Neuronal stem cell (in vitro differentiated cells): ENCODE data around the gene ADGRV1.
"Not testable (repeated sequence)": the region's sequence is repeated elsewhere in the genome, so short reads cannot be mapped to it uniquely, and the experiment has no call there.

ENCODE experiments used
- DNase-seq: peaks from one replicate; pipeline ENCODE4 v3.0.0-alpha.2; 2013; ENCODE audit warnings: low spot score
- H2AFZ ChIP-seq: one replicate; pipeline ENCODE4 v1.6.1; 2013; ENCODE audit warnings: mild to moderate bottlenecking, low read length, inconsistent platforms
- H2AK5ac ChIP-seq: 2 replicates; pipeline ENCODE4 v1.6.1; 2013; ENCODE audit warnings: low read depth, mild to moderate bottlenecking, inconsistent platforms, low read length, moderate library complexity, mixed read lengths
- H2BK120ac ChIP-seq: 2 replicates; pipeline ENCODE4 v1.6.1; 2013; ENCODE audit warnings: low read depth, mild to moderate bottlenecking, inconsistent platforms, low read length, moderate library complexity, mixed read lengths
- H2BK12ac ChIP-seq: one replicate; pipeline ENCODE4 v1.6.1; 2013; ENCODE audit warnings: low read length, inconsistent platforms
- H2BK15ac ChIP-seq: 2 replicates; pipeline ENCODE4 v1.6.1; 2013; ENCODE audit warnings: mild to moderate bottlenecking, low read length, inconsistent platforms, mixed read lengths
- H2BK5ac ChIP-seq: one replicate; pipeline ENCODE4 v1.6.1; 2013; ENCODE audit warnings: inconsistent platforms, mild to moderate bottlenecking, low read length, moderate library complexity
- H3K14ac ChIP-seq: one replicate; pipeline ENCODE4 v1.6.1; 2013; ENCODE audit warnings: low read length, inconsistent platforms
- H3K18ac ChIP-seq: 2 replicates; pipeline ENCODE4 v1.6.1; 2013; ENCODE audit warnings: low read length, inconsistent platforms
- H3K23ac ChIP-seq: 2 replicates; pipeline ENCODE4 v1.6.1; 2013; ENCODE audit warnings: low read depth, mild to moderate bottlenecking, mixed read lengths, low read length, inconsistent platforms; ENCODE audit not compliant: poor library complexity
- H3K27ac ChIP-seq: replicated peaks from 3 replicates; pipeline ENCODE4 v1.5.1; 2013; ENCODE audit warnings: low read length, inconsistent platforms
- H3K27me3 ChIP-seq, 3 experiments: 2 replicates each; pipeline ENCODE4 v1.6.1; 2013; ENCODE audit warnings: low read length in 3 of 3, mild to moderate bottlenecking in 2 of 3, inconsistent platforms in 1 of 3, low read depth in 1 of 3, mixed read lengths in 1 of 3, moderate library complexity in 1 of 3; ENCODE audit not compliant: control insufficient read depth in 3 of 3, insufficient read depth in 3 of 3
- H3K36me3 ChIP-seq, 2 donors: replicated peaks in 1 of 2; 2 replicates each; pipeline ENCODE4 v1.6.1; 2013; ENCODE audit warnings: low read length in 2 of 2; ENCODE audit not compliant: control insufficient read depth in 2 of 2, insufficient read depth in 2 of 2
- H3K4ac ChIP-seq: 2 replicates; pipeline ENCODE4 v1.6.1; 2013; ENCODE audit warnings: inconsistent platforms, mild to moderate bottlenecking, low read length, moderate library complexity
- H3K4me1 ChIP-seq, 2 donors: 1 replicate in 1 of 2; 2 replicates in 1 of 2; pipeline ENCODE4 v1.6.1; 2013; ENCODE audit warnings: low read length in 2 of 2, low read depth in 1 of 2; ENCODE audit not compliant: control insufficient read depth in 2 of 2, insufficient read depth in 1 of 2
- H3K4me2 ChIP-seq: one replicate; pipeline ENCODE4 v1.6.1; 2013; ENCODE audit warnings: mild to moderate bottlenecking, low read length, inconsistent platforms; ENCODE audit not compliant: insufficient read depth, poor library complexity, severe bottlenecking
- H3K4me3 ChIP-seq, 2 donors: 2 replicates each; pipeline ENCODE4 v1.5.1; 2013; ENCODE audit warnings: low read length in 2 of 2, mild to moderate bottlenecking in 2 of 2, inconsistent platforms in 1 of 2, moderate library complexity in 1 of 2
- H3K79me1 ChIP-seq: one replicate; pipeline ENCODE4 v1.6.1; 2013; ENCODE audit warnings: low read depth, mild to moderate bottlenecking, inconsistent platforms, low read length, moderate library complexity
- H3K9ac ChIP-seq: one replicate; pipeline ENCODE4 v1.6.1; 2013; ENCODE audit warnings: mild to moderate bottlenecking, low read depth, low read length, inconsistent platforms; ENCODE audit not compliant: poor library complexity
- H3K9me3 ChIP-seq, 2 donors: replicated peaks in 1 of 2; 2 replicates each; pipeline versions ENCODE3 to v1.6.1; 2013; ENCODE audit warnings: low read length in 2 of 2, mild to moderate bottlenecking in 2 of 2, inconsistent platforms in 1 of 2, low read depth in 1 of 2, mixed read lengths in 1 of 2, moderate library complexity in 1 of 2; ENCODE audit not compliant: control insufficient read depth in 2 of 2, insufficient read depth in 1 of 2
- H4K8ac ChIP-seq: one replicate; pipeline ENCODE4 v1.6.1; 2013; ENCODE audit warnings: low read depth, mild to moderate bottlenecking, inconsistent platforms, low read length, moderate library complexity
- H4K91ac ChIP-seq: one replicate; pipeline ENCODE4 v1.6.1; 2013; ENCODE audit warnings: low read length, low read depth, mild to moderate bottlenecking, inconsistent platforms; ENCODE audit not compliant: poor library complexity
- WGBS, 2 donors: extraction: QIAGEN DNeasy Blood & Tissue Kit; methylation state at CpG; one replicate each; pipeline ENCODE4 v1.1.7; 2013; ENCODE audit warnings: missing lambda C conversion rate in 2 of 2, mixed read lengths in 1 of 2; ENCODE audit not compliant: insufficient read length in 2 of 2, insufficient replicate concordance in 1 of 2; ENCODE audit errors: extremely low coverage in 2 of 2; 5-methylcytosine and 5-hydroxymethylcytosine counted together

Gene ADGRV1

DNA sequence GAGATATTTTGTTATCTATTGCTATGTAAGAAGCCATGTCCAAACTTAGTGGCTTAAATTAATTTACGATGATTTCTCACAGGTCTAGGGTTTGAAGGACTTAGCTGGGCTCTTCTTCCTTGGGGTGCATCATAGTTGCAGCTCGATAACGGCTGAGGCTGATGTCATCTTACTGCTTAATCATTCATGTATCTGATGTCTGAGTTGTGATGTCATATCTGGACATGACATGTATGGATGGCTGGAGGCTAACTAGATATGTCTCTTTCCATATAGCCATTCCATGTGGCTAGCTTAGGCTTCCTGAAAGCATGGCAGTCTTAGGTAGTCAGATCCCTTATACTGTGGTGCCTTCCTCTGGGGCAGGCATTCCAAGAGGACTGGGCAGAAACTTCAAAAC is 31.6 kb downstream of the ADGRV1 start:
- Histone ChIP-seq H2BK15ac (no peak overlapping the region), H2AK5ac (no peak overlapping the region), H3K4me3 (no peak overlapping the region), H3K27ac (no peak overlapping the region), H2BK5ac (no peak overlapping the region), H2BK120ac (no peak overlapping the region), H3K9me3 (peaks cover 0 to 7% of the 10 kb centered on the region in 2 donors), H3K36me3 (no peaks in the 10 kb centered on the region), H3K4ac (no peak overlapping the region), H3K27me3 (no peaks in the 10 kb centered on the region), H3K23ac (no peak overlapping the region), H3K4me1 (peaks cover 0 to 1% of the 10 kb centered on the region in 2 donors), H3K4me2 (no peak overlapping the region), H3K14ac (no peak overlapping the region), H3K9ac (no peak overlapping the region), H3K79me1 (no peaks in the 10 kb centered on the region), H4K8ac (no peak overlapping the region), H2AFZ (no peak overlapping the region), H2BK12ac (no peak overlapping the region), H3K18ac (no peak overlapping the region), H4K91ac (no peak overlapping the region)
- WGBS, 2 donors, result no CpG with 5 or more reads among the region's 3 CpGs
- DNase-seq, result no peak

GRCh38 chr5:90593083-90593482 is 34.5 kb downstream of the ADGRV1 start:
- H2AK5ac ChIP-seq, H3K79me1 ChIP-seq, DNase-seq, H3K4me2 ChIP-seq, H3K9ac ChIP-seq, H3K4ac ChIP-seq, H3K9me3 ChIP-seq, H2BK12ac ChIP-seq, H2AFZ ChIP-seq, H4K8ac ChIP-seq, H3K18ac ChIP-seq, H3K4me1 ChIP-seq, H3K14ac ChIP-seq, H3K23ac ChIP-seq, H3K27ac ChIP-seq, H2BK15ac ChIP-seq, H3K4me3 ChIP-seq, H3K36me3 ChIP-seq, H2BK5ac ChIP-seq, H3K27me3 ChIP-seq, H2BK120ac ChIP-seq, H4K91ac ChIP-seq: not testable (repeated sequence)
- WGBS, 2 donors, result no CpG with 5 or more reads among the region's 6 CpGs

DNA sequence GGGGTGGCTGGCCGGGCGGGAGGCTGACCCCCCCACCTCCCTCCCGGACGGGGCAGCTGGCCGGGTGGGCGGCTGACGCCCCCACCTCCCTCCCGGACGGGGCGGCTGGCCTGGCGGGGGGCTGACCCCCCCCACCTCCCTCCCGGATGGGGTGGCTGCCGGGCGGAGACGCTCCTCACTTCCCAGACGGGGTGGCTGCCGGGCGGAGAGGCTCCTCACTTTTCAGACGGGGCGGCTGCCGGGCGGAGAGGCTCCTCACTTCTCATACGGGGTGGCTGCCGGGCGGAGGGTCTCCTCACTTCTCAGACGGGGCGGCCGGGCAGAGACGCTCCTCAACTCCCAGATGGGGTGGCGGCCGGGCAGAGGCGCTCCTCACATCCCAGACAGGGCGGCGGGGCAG is 37.2 kb downstream of the ADGRV1 start:
- not testable (repeated sequence) for H2BK12ac ChIP-seq, H2AK5ac ChIP-seq, H3K36me3 ChIP-seq, H3K18ac ChIP-seq, H2AFZ ChIP-seq, H3K14ac ChIP-seq, H2BK5ac ChIP-seq, H3K27me3 ChIP-seq, H3K4me3 ChIP-seq, H3K9ac ChIP-seq, H2BK120ac ChIP-seq, H3K4ac ChIP-seq, H3K27ac ChIP-seq, H3K23ac ChIP-seq, H3K79me1 ChIP-seq, H4K91ac ChIP-seq, H4K8ac ChIP-seq, H3K4me1 ChIP-seq, H3K4me2 ChIP-seq, H3K9me3 ChIP-seq, H2BK15ac ChIP-seq, DNase-seq
- no CpG with 5 or more reads among the region's 34 CpGs for WGBS, 2 donors

DNA sequence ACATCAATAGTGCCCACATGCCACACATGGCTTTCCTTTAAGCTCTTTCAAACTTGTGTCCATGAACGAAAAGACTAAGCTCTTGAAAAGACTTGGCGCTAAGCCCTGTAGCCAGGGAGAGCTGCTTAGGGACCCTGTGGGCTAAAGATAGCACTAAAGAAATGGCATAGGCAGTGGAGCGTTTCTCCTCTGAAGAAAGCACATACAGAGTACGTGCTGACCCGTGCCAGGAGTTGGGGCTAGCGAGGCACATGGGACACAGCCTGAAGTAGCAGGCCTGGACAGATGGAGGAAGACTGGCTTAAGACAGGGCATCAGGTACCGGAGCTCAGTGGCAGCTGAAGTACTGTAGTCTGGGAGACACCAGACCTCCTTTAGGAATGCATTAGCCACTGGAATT is 39.7 kb downstream of the ADGRV1 start:
- Histone ChIP-seq H3K9ac (no peak overlapping the region), H3K27ac (no peak overlapping the region)
- no CpG with 5 or more reads among the region's 7 CpGs for WGBS, 2 donors

More for the DNA sequence above, 39.7 kb downstream of the ADGRV1 start:
- Histone ChIP-seq H2BK15ac (no peak overlapping the region), H2BK12ac (no peak overlapping the region), H3K36me3 (peaks cover 0 to 4% of the 10 kb centered on the region in 2 donors), H2AK5ac (no peak overlapping the region), H4K8ac (no peak overlapping the region), H3K4me2 (no peak overlapping the region), H2BK120ac (no peak overlapping the region), H2AFZ (no peak overlapping the region), H3K4me3 (no peak overlapping the region), H3K18ac (no peak overlapping the region), H3K27me3 (no peaks in the 10 kb centered on the region), H3K79me1 (no peaks in the 10 kb centered on the region), H3K14ac (no peak overlapping the region), H2BK5ac (no peak overlapping the region), H4K91ac (no peak overlapping the region), H3K23ac (no peak overlapping the region), H3K4ac (no peak overlapping the region), H3K4me1 (peaks cover 1 to 4% of the 10 kb centered on the region in 2 donors), H3K9me3 (peaks cover 0 to 2% of the 10 kb centered on the region in 2 donors)
- DNase-seq, result no peak
